ENCODE measurements around the gene RHOJ. TPM values are rescaled to one million over a fixed set of nuclear protein-coding genes. Genes with fewer than 3 reads are reported as not detected.

RHOJ gene
- total RNA-seq, 1 experiment from 2014 or later, result not detected

GRCh38 chr14:63326840-63327239 lies 122.6 kb downstream of the RHOJ start:
- Histone ChIP-seq H3K27ac (ENCODE audit: low read depth, low read length) (no peak overlapping the region), H3K9me3 (ENCODE audit: control insufficient read depth in 1 of 2, insufficient read depth in 1 of 2, low read depth in 1 of 2, low read length in 2 of 2) (no peaks in the 10 kb centered on the region), H4K20me1 (ENCODE audit: insufficient read depth) (no peaks in the 10 kb centered on the region), H3K79me2 (ENCODE audit: insufficient read depth, low read length) (no peaks in the 10 kb centered on the region), H3K4me3 (replicated peaks in 1 of 2; ENCODE audit: low read depth in 1 of 2, low read length in 2 of 2) (no peak overlapping the region), H3K9me2 (ENCODE audit: insufficient read depth) (no peaks in the 10 kb centered on the region), H3K9ac (ENCODE audit: low read length) (no peak overlapping the region), H3K4me1 (ENCODE audit: control insufficient read depth in 1 of 2, insufficient read depth in 2 of 2, low read length in 2 of 2) (no peaks in the 10 kb centered on the region), H3K4me2 (ENCODE audit: low read length) (no peak overlapping the region), H2AFZ (ENCODE audit: low read depth, low read length, poor library complexity, severe bottlenecking) (no peak overlapping the region), H3K36me3 (ENCODE audit: control insufficient read depth in 1 of 2, insufficient read depth in 2 of 2, low read length in 2 of 2) (no peaks in the 10 kb centered on the region), H3K27me3 (ENCODE audit: insufficient read depth, low read length) (peaks cover 22% of the 10 kb centered on the region; the same call in 1 of the 2 replicates)
- no peak for ATAC-seq
- BruUV-seq (replicated peaks), result no TSS peak
- ChIA-PET RAD21 (ENCODE audit: low non-redundant PET in 1 of 2, low total read pairs in 2 of 2, uncharacterized antibody in 2 of 2, unreplicated experiment in 2 of 2) (no interaction called here), CTCF (no interaction called here), POLR2A (no interaction called here)
- DNase-seq (ENCODE audit: low read depth, low spot score), result no peak
- TF ChIP-seq FOSL1 (IDR thresholded peaks at IDR 0.05; ENCODE audit: low read depth) (no peak), EZH2 (IDR thresholded peaks at IDR 0.05) (no peak), CBX3 (IDR thresholded peaks at IDR 0.05; ENCODE audit: low read depth) (no peak), SP1 (IDR thresholded peaks at IDR 0.05; ENCODE audit: low read depth) (no peak), TCF7L2 (IDR thresholded peaks at IDR 0.05; ENCODE audit: borderline replicate concordance, extremely low read depth, insufficient read depth, insufficient read length) (no peak), ZBTB33 (IDR thresholded peaks at IDR 0.05; ENCODE audit: extremely low read depth, insufficient replicate concordance, low read length) (no peak), SIN3A (IDR thresholded peaks at IDR 0.05; ENCODE audit: low read depth) (no peak), CEBPB (IDR thresholded peaks at IDR 0.05; ENCODE audit: low read depth) (no peak), SRF (IDR thresholded peaks at IDR 0.05; ENCODE audit: low read depth) (no peak)
- TF ChIP-seq, protein P1, sequence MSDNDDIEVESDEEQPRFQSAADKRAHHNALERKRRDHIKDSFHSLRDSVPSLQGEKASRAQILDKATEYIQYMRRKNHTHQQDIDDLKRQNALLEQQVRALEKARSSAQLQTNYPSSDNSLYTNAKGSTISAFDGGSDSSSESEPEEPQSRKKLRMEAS (IDR thresholded peaks at IDR 0.05), result no peak
- TF ChIP-seq, protein P2, sequence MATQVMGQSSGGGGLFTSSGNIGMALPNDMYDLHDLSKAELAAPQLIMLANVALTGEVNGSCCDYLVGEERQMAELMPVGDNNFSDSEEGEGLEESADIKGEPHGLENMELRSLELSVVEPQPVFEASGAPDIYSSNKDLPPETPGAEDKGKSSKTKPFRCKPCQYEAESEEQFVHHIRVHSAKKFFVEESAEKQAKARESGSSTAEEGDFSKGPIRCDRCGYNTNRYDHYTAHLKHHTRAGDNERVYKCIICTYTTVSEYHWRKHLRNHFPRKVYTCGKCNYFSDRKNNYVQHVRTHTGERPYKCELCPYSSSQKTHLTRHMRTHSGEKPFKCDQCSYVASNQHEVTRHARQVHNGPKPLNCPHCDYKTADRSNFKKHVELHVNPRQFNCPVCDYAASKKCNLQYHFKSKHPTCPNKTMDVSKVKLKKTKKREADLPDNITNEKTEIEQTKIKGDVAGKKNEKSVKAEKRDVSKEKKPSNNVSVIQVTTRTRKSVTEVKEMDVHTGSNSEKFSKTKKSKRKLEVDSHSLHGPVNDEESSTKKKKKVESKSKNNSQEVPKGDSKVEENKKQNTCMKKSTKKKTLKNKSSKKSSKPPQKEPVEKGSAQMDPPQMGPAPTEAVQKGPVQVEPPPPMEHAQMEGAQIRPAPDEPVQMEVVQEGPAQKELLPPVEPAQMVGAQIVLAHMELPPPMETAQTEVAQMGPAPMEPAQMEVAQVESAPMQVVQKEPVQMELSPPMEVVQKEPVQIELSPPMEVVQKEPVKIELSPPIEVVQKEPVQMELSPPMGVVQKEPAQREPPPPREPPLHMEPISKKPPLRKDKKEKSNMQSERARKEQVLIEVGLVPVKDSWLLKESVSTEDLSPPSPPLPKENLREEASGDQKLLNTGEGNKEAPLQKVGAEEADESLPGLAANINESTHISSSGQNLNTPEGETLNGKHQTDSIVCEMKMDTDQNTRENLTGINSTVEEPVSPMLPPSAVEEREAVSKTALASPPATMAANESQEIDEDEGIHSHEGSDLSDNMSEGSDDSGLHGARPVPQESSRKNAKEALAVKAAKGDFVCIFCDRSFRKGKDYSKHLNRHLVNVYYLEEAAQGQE (IDR thresholded peaks at IDR 0.05; ENCODE audit: low read depth), result no peak
- TF ChIP-seq, protein P3, sequence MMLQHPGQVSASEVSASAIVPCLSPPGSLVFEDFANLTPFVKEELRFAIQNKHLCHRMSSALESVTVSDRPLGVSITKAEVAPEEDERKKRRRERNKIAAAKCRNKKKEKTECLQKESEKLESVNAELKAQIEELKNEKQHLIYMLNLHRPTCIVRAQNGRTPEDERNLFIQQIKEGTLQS (IDR thresholded peaks at IDR 0.05), result no peak
- intact Hi-C loops (cut with micrococcal nuclease), result no loop called here
